CD4-positive, CD25-positive, alpha-beta regulatory T cell (primary cell): Measurements from ENCODE around the gene LRRC8D. TPM values are rescaled to one million over a fixed set of nuclear protein-coding genes. Genes with fewer than 3 reads are reported as not detected.

Source experiments
- ATAC-seq, 2 donors: fragments of 150-1000 bp; cut with Tn5 transposase; one replicate each; pipeline ENCODE4 v1.10.0; 2021; ENCODE audit warnings: low read depth in 2 of 2, moderate number of reproducible peaks in 2 of 2, moderate library complexity in 1 of 2
- DNase-seq, 3 donors: peaks; one replicate each; pipeline versions ENCODE4 v3.0.0 to v3.0.0-alpha.2; 2012 to 2022; ENCODE audit warnings: mixed read lengths in 1 of 3
- H3K27ac ChIP-seq: one replicate; pipeline ENCODE4 v1.7.0; 2013; ENCODE audit warnings: mild to moderate bottlenecking, low read length; ENCODE audit not compliant: insufficient read depth, poor library complexity, severe bottlenecking
- H3K27me3 ChIP-seq: one replicate; pipeline ENCODE4 v1.7.0; 2013; ENCODE audit warnings: low read length; ENCODE audit not compliant: control insufficient read depth, insufficient read depth
- H3K36me3 ChIP-seq: one replicate; pipeline ENCODE4 v1.7.0; 2013; ENCODE audit warnings: mild to moderate bottlenecking, low read length, moderate library complexity; ENCODE audit not compliant: control insufficient read depth, insufficient read depth
- H3K4me1 ChIP-seq: 2 replicates; pipeline ENCODE4 v1.7.0; 2013; ENCODE audit warnings: mild to moderate bottlenecking, low read length; ENCODE audit not compliant: insufficient read depth, control insufficient read depth, poor library complexity, severe bottlenecking
- H3K4me3 ChIP-seq: one replicate; pipeline ENCODE4 v1.7.0; 2013; ENCODE audit warnings: low read depth, mild to moderate bottlenecking, low read length, moderate library complexity
- H3K9me3 ChIP-seq, 2 experiments: 1 replicate in 1 of 2; 2 replicates in 1 of 2; pipeline ENCODE4 v1.7.0; 2013; ENCODE audit warnings: low read length in 2 of 2, mild to moderate bottlenecking in 1 of 2, moderate library complexity in 1 of 2; ENCODE audit not compliant: control insufficient read depth in 2 of 2
- H3K27ac Mint-ChIP-seq, 3 donors: one replicate each; pipeline ENCODE4 v1.8.0; 2020 to 2022; ENCODE audit warnings: mild to moderate bottlenecking in 3 of 3, mixed read lengths in 3 of 3, moderate library complexity in 2 of 3
- H3K27me3 Mint-ChIP-seq: one replicate; pipeline ENCODE4 v1.8.0; 2022; ENCODE audit warnings: mild to moderate bottlenecking, mixed read lengths
- H3K36me3 Mint-ChIP-seq: one replicate; pipeline ENCODE4 v1.8.0; 2020; ENCODE audit warnings: mixed read lengths
- H3K4me1 Mint-ChIP-seq, 4 donors: one replicate each; pipeline ENCODE4 v1.8.0; 2020 to 2022; ENCODE audit warnings: mixed read lengths in 4 of 4, mild to moderate bottlenecking in 1 of 4
- H3K4me3 Mint-ChIP-seq, 4 donors: one replicate each; pipeline ENCODE4 v1.8.0; 2020 to 2022; ENCODE audit warnings: mild to moderate bottlenecking in 4 of 4, mixed read lengths in 4 of 4, moderate library complexity in 3 of 4
- H3K9me3 Mint-ChIP-seq, 7 donors: one replicate each; pipeline ENCODE4 v1.8.0; 2020 to 2022; ENCODE audit warnings: mixed read lengths in 7 of 7, mild to moderate bottlenecking in 3 of 7, moderate library complexity in 2 of 7
- polyA plus RNA-seq, 4 donors: library from polyadenylated mRNA; unstranded; fragments of 300-500 nt; fragmentation: Illumina TruSeq; gene quantifications; one replicate each; pipeline ENCODE4 v1.2.3, GENCODE V29; 2021
- total RNA-seq: library from RNA; stranded (reverse); gene quantifications from one replicate; pipeline ENCODE4 v1.2.3, GENCODE V29; 2022

Gene LRRC8D
- total and polyA plus RNA-seq, 5 donors from 2014 or later = 23.6 to 69.0 (median 54.5) TPM

- Mint-ChIP-seq H3K4me3 (peak overlapping the region; percentile 93 to 98 (median 94)), H3K27me3 (no peaks in the 10 kb centered on the region), H3K9me3 (no peaks in the 10 kb centered on the region), H3K27ac (peak overlapping the region; percentile 59 to 96 (median 77)), H3K4me1 (peaks cover 42 to 76% (median 62%) of the 10 kb centered on the region in 4 donors), H3K36me3 (peaks cover 3% of the 10 kb centered on the region)
- Histone ChIP-seq H3K9me3 (no peaks in the 10 kb centered on the region), H3K4me1 (peaks cover 51% of the 10 kb centered on the region), H3K36me3 (peaks cover 3% of the 10 kb centered on the region), H3K4me3 (peak overlapping the region; percentile 57), H3K27ac (peak overlapping the region; percentile 34), H3K27me3 (no peaks in the 10 kb centered on the region)
- ATAC-seq (no peak), DNase-seq (no peak)
Measured at GRCh38 chr1:89847191-89847729, 26.4 kb downstream of the LRRC8D start.

GRCh38 chr1:89850844-89851415, 30.1 kb downstream of the LRRC8D start:
- H3K27ac Mint-ChIP-seq = peak overlapping the region in 2 of 3 donors; percentile 39 to 65
- no peak for DNase-seq
- no peaks in the 10 kb centered on the region for H3K27me3 Mint-ChIP-seq
- no peak overlapping the region for H3K4me3 Mint-ChIP-seq
- Histone ChIP-seq H3K27ac (no peak overlapping the region), H3K4me1 (peaks cover 48% of the 10 kb centered on the region), H3K9me3 (no peaks in the 10 kb centered on the region), H3K27me3 (no peaks in the 10 kb centered on the region), H3K4me3 (no peak overlapping the region), H3K36me3 (peaks cover 9% of the 10 kb centered on the region)
- H3K36me3 Mint-ChIP-seq = peaks cover 3% of the 10 kb centered on the region
- peaks cover 37 to 52% (median 42%) of the 10 kb centered on the region in 4 donors for H3K4me1 Mint-ChIP-seq
- H3K9me3 Mint-ChIP-seq = no peaks in the 10 kb centered on the region
- no peak for ATAC-seq

GRCh38 chr1:89854140-89854539, 33.3 kb downstream of the LRRC8D start:
- Histone ChIP-seq H3K4me1 (peaks cover 26% of the 10 kb centered on the region), H3K4me3 (peak overlapping the region; percentile 66), H3K9me3 (no peaks in the 10 kb centered on the region), H3K27me3 (no peaks in the 10 kb centered on the region), H3K27ac (peak overlapping the region; percentile 82), H3K36me3 (peaks cover 9% of the 10 kb centered on the region)
- Mint-ChIP-seq H3K27me3 (no peaks in the 10 kb centered on the region), H3K4me3 (no peak overlapping the region), H3K4me1 (peaks cover 20 to 31% (median 23%) of the 10 kb centered on the region in 4 donors), H3K27ac (no peak overlapping the region), H3K9me3 (no peaks in the 10 kb centered on the region), H3K36me3 (peaks cover 3% of the 10 kb centered on the region)
- ATAC-seq (peak; percentile 30 to 50), DNase-seq (no peak)

DNA sequence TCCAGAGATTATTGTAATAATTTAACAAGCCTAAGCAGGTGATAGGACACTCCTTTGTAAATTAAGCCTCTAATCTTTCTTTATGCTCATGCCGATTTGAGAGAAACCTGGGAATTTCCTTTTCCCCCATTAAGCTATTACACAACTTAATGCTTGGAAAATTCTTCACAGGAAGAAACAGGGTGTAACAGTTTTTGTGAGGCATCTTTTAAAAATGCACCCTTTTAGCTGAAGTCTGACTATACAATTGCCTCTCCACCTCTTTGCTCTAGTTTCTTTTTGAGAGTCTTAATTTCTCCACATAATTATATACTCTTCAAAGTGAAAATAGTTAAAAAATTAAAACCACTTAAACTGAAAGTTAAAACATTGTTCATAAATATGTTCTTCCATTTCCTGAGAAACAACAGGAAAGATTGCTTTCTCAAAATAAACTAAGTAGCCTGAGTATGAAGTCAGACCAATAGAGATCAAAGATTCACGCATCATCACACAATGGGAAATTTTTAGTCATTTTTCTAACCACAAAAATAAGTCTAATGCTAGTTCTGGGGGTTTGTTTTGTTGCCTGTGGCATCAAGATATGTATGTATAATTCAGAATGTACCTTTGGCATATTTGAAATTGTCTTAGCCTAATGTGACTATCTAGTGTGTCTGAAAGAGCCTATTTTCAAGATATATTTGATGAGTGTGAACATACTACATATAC, 34.7 kb downstream of the LRRC8D start:
- Histone ChIP-seq H3K27ac (peak overlapping the region; percentile 82), H3K9me3 (no peaks in the 10 kb centered on the region), H3K4me3 (peak overlapping the region; percentile 66), H3K4me1 (peaks cover 26% of the 10 kb centered on the region), H3K27me3 (no peaks in the 10 kb centered on the region), H3K36me3 (peaks cover 17% of the 10 kb centered on the region)
- DNase-seq (peak in 2 of 3 donors; percentile 44 to 65), ATAC-seq (peak; percentile 65 to 71)
- peaks cover 6 to 24% (median 13%) of the 10 kb centered on the region in 4 donors for H3K4me1 Mint-ChIP-seq
- H3K36me3 Mint-ChIP-seq = peaks cover 15% of the 10 kb centered on the region
- H3K4me3 Mint-ChIP-seq = peak overlapping the region in 3 of 4 donors; percentile 29 to 76 (median 73)
- no peak overlapping the region for H3K27ac Mint-ChIP-seq
- no peaks in the 10 kb centered on the region for H3K27me3 Mint-ChIP-seq
- no peaks in the 10 kb centered on the region for H3K9me3 Mint-ChIP-seq

DNA sequence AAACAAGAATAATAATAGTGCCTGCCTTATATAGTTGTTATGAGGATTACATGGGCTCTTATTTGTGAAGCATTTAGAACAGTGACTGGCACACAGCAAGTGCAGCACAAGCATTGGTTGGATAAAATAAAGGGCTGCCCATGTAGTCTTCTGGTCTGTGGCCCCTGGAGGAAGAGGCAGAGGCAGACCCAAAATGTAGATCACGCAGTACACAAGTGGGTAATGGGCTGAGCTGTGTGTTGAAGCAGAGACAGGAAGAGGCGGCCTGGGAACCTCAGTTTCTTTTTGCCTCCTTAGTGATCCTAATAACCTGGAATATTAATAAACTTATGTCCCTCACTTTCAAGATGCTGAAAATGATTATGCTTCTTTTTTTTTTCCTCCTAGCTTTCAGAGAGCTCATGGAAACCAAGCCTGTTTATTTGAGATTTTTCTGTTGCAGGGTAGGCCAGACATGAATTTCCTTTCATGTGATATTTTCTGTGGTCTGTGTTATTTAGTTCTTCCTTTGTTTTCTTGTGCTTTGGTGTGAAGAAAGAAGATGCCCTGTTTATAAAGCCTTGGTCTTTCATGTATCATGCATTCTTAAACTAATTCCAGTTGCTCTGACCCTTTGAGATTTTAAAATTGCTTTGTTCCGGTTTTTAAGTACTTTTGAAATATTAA, 42.5 kb downstream of the LRRC8D start:
- Histone ChIP-seq H3K4me1 (peaks cover 37% of the 10 kb centered on the region), H3K27me3 (no peaks in the 10 kb centered on the region), H3K36me3 (peaks cover 11% of the 10 kb centered on the region), H3K27ac (no peak overlapping the region), H3K4me3 (peak overlapping the region; percentile 29), H3K9me3 (no peaks in the 10 kb centered on the region)
- DNase-seq (no peak), ATAC-seq (no peak)
- Mint-ChIP-seq H3K4me1 (peaks cover 34 to 72% (median 61%) of the 10 kb centered on the region in 4 donors), H3K27ac (peak overlapping the region; percentile 45 to 91 (median 87)), H3K9me3 (no peaks in the 10 kb centered on the region), H3K27me3 (no peaks in the 10 kb centered on the region), H3K4me3 (peak overlapping the region in 2 of 4 donors; percentile 1 to 74), H3K36me3 (peaks cover 40% of the 10 kb centered on the region)

- peak in 1 of 2 donors; percentile 44 for ATAC-seq
- H3K27ac ChIP-seq = peak overlapping the region; percentile 44
- H3K4me1 Mint-ChIP-seq = peaks cover 32 to 87% (median 72%) of the 10 kb centered on the region in 4 donors
- peak overlapping the region; percentile 59 to 92 (median 76) for H3K27ac Mint-ChIP-seq
- H3K4me1 ChIP-seq = peaks cover 42% of the 10 kb centered on the region
- peak overlapping the region; percentile 23 for H3K4me3 ChIP-seq
- H3K36me3 ChIP-seq = peaks cover 2% of the 10 kb centered on the region
- no peaks in the 10 kb centered on the region for H3K9me3 Mint-ChIP-seq
- no peaks in the 10 kb centered on the region for H3K27me3 ChIP-seq
- peaks cover 42% of the 10 kb centered on the region for H3K36me3 Mint-ChIP-seq
- H3K4me3 Mint-ChIP-seq = no peak overlapping the region
- no peaks in the 10 kb centered on the region for H3K9me3 ChIP-seq
- DNase-seq = peak in 1 of 3 donors; percentile 17
- no peaks in the 10 kb centered on the region for H3K27me3 Mint-ChIP-seq
Measured at GRCh38 chr1:89865498-89866382, 44.9 kb downstream of the LRRC8D start.

- Mint-ChIP-seq H3K27ac (peak overlapping the region in 2 of 3 donors; percentile 59 to 92), H3K9me3 (no peaks in the 10 kb centered on the region), H3K36me3 (peaks cover 47% of the 10 kb centered on the region), H3K4me3 (no peak overlapping the region), H3K27me3 (no peaks in the 10 kb centered on the region), H3K4me1 (peaks cover 37 to 88% (median 71%) of the 10 kb centered on the region in 4 donors)
- Histone ChIP-seq H3K4me3 (peak overlapping the region; percentile 52), H3K9me3 (no peaks in the 10 kb centered on the region), H3K36me3 (no peaks in the 10 kb centered on the region), H3K4me1 (peaks cover 49% of the 10 kb centered on the region), H3K27me3 (no peaks in the 10 kb centered on the region), H3K27ac (no peak overlapping the region)
- DNase-seq (no peak), ATAC-seq (no peak)
Measured at GRCh38 chr1:89866568-89866967, 45.7 kb downstream of the LRRC8D start.
